Fibroblast of the aortic adventitia (primary cell): ENCODE data around the gene ADAD2. TPM values are rescaled to one million over a fixed set of nuclear protein-coding genes. Genes with fewer than 3 reads are reported as not detected.
A peak's percentile ranks its signal among the peaks of the same experiment; 100 is the strongest.

Experiments used
- DNase-seq: peaks from one replicate; pipeline ENCODE4 v3.0.0-alpha.2; 2010; ENCODE audit warnings: low read depth
- H3K4me3 ChIP-seq: 2 replicates; pipeline ENCODE4 v1.5.1; 2011; ENCODE audit warnings: low read depth, mild to moderate bottlenecking, control low read depth, low read length, moderate library complexity
- total RNA-seq: library from RNA; depleted of rRNA; stranded (reverse); fragments of >200 nt; gene quantifications from 2 replicates; pipeline ENCODE4 v1.2.3, GENCODE V29; 2012; ENCODE audit warnings: low replicate concordance
- TF ChIP-seq, protein P1 (sequence below): IDR thresholded peaks from 2 replicates; pipeline ENCODE4 v1.5.1; 2011; ENCODE audit warnings: mild to moderate bottlenecking, low read length, control low read depth, inconsistent platforms; ENCODE audit not compliant: insufficient read depth

The ADAD2 gene
- total RNA-seq, 1 donor, result not detected

DNA sequence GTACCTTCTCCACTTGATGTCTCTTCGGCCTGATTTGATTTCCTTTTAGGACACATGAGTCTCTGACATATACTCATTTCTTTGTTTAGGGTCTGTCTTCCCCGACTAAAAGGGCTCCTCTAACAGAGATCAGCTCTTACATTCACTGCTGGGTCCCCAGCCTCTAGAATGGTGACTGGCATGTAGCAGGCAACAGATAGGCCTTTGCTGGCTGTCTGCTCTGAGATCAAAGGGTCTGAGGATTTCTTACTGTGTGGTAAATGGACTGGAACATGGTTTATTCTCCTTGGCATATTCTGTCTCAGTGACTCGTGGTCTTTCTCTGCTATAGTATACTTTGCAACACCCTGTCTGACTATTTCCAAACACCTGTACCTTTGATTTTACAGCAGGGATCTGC lies 29.2 kb upstream of the ADAD2 start:
- TF ChIP-seq, protein P1, sequence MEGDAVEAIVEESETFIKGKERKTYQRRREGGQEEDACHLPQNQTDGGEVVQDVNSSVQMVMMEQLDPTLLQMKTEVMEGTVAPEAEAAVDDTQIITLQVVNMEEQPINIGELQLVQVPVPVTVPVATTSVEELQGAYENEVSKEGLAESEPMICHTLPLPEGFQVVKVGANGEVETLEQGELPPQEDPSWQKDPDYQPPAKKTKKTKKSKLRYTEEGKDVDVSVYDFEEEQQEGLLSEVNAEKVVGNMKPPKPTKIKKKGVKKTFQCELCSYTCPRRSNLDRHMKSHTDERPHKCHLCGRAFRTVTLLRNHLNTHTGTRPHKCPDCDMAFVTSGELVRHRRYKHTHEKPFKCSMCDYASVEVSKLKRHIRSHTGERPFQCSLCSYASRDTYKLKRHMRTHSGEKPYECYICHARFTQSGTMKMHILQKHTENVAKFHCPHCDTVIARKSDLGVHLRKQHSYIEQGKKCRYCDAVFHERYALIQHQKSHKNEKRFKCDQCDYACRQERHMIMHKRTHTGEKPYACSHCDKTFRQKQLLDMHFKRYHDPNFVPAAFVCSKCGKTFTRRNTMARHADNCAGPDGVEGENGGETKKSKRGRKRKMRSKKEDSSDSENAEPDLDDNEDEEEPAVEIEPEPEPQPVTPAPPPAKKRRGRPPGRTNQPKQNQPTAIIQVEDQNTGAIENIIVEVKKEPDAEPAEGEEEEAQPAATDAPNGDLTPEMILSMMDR, result no peak
- H3K4me3 ChIP-seq, result no peak overlapping the region
- no peak for DNase-seq

DNA sequence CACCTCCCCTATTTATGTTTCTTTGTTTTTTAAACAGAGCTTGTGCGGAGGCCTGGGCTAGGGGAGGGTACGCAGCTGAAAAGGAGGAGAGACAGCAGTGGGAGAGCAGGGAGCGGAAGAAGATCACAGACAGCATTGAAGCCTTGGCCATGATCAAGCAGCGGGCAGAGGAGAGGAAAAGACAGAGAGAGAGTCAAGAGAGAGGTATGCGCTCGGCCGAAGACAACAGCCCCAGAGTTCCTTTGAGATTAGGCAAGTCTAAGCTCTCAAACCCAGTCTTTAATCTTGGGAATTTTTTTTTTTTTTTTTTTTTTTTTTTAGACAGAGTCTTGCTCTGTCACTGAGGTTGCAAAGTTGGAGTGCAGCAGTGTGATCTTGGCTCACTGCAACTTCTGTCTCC lies 25.2 kb upstream of the ADAD2 start:
- no peak overlapping the region for H3K4me3 ChIP-seq
- TF ChIP-seq, protein P1, result no peak

DNA sequence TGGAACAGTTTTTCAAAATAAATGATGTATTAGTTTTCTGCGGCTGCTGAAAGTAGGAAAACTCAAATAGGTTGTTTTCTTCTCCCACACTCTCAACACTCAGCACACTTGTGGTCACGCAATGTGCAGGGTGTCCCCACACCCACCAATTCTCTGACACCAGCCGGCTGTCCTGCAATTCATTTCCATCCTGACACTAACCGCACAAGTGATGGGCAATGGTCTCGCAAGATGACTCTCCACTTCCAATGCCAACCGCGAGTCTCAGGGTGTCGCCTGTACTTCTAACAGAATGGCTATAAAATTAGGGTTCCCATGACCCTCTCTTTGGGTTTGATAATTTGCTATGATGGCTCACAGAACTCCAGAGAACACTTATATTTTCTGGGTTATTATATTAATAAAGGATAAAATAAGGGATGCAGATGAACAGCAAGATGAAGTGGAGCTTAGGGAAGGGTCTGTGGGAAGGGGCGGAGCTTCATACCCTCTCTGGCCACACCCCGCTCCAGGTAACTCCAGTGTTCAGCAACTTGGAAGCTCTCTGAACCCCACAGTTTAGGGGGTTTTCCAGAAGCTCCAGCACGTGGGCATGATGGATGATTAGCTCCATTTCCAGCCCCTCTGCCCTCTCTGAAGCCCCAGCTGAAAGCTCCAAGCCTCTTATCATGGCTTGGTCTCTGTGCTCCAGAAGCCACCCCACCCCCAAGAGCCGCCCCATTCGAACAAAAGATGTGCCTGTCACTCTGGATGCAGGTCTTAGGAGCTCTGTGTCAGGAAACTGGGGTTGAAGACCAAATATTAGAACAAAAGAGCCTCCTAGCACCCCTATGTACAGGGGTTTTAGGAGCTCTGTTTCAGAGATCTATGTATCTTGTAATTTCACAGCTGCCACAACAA lies 23.9 kb upstream of the ADAD2 start:
- DNase-seq, result no peak
- H3K4me3 ChIP-seq, result no peak overlapping the region
- TF ChIP-seq, protein P1, result no peak

More for the DNA sequence above, 25.2 kb upstream of the ADAD2 start:
- DNase-seq, result no peak

DNA sequence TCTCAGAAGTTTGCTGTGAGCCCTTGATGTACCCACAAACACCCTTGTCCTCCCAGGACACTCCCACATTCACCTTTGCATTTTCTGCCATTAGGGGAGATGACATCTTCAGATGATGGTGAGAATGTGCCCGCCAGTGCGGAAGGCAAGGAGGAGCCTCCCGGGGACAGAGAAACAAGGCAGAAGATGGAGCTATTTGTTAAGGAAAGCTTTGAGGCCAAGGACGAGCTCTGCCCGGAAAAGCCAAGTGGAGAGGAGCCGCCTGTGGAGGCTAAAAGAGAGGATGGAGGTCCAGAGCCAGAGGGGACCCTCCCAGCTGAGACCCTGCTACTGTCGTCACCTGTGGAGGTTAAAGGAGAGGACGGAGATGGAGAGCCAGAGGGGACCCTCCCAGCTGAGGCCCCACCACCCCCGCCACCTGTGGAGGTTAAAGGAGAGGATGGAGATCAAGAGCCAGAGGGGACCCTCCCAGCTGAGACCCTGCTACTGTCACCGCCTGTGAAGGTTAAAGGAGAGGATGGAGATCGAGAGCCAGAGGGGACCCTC lies 21.1 kb upstream of the ADAD2 start:
- DNase-seq, result no peak
- TF ChIP-seq, protein P1, result no peak
- no peak overlapping the region for H3K4me3 ChIP-seq

DNA sequence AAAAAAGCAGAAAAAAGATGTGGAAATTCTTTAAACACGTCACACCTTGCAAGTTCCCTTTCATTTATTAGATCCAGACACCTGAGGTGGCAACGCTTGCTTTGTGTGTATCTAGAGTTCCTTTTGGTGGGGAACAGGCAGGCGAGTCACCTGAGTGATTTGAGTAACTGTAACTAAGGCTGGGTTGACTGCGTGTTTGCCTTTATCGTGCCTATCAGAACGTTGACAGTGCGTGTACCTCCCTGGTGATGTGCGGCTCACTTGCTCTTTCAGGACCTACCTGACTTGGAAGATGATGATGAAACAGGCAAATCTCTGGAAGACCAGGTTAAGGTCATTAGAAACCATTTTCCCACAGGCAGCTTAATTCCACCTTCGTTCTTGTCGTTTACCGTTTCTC lies 16.6 kb upstream of the ADAD2 start:
- no peak overlapping the region for H3K4me3 ChIP-seq
- no peak for DNase-seq
- TF ChIP-seq, protein P1, result no peak

DNA sequence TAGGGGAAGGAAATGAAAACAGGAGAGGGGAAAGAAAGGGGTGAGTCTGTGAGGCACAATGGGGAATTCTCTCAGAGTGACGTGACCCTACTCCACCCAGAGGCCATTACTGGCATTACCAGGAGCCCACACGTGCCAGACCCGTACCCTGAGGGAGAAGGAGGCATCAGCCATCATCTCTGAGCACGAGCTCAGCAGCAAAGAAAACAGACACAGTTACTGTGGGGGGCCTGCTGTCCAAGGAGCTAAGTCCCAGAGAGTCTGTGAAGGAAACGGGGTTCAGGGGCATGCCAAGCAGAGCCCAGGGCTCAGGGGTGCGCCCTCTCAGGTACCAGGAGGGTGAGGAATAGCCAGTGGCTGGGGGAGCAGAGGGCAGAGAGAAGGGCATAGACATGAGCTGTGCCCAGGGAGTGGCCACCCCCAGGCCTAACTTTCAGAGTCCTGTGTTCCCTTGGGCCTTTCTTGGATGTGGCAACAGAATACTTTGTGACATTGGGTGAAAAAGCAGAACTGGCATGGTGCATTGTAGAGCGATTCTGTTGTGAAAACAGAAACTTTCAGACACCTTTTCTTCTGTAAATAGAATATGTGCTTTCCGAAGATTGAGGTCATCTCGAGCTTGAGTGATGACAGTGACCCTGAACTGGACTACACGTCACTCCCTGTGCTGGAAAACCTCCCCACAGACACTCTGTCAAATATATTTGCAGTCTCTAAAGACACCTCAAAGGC lies 15.4 kb upstream of the ADAD2 start:
- H3K4me3 ChIP-seq, result no peak overlapping the region
- peak; percentile 62 for DNase-seq
- TF ChIP-seq, protein P1, result peak; percentile 80
